GM20431 (cell line): ENCODE measurements around the gene BRD4.

Experiments used
- in situ Hi-C: fragments of 300-500 bp; cut with MseI, MboI; formaldehyde crosslinking; loops from one replicate; pipeline ENCODE4 v1.15.0; 2020; ENCODE audit warnings: low sequenced_read_pairs; ENCODE audit not compliant: unreplicated experiment

Gene BRD4

DNA sequence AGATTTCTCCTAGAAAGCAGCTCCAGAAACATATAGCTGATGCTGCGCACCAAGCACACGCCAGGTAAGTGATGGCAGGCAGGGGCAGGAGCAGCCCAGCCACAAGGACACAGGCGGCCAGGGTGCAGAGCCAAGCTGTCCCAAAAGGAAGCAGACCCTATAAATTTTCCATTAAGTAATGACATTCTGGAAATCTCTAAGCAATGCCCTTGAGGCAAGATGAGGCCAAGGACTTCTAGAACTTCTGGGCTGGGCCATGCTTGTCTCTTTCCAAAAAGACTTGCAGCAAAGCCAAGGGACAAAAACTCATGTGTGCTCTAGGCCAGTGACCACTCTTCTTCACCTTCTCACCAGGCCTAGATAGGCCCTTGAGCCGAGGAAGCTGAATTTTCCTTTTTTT lies 57.9 kb downstream of the BRD4 start:
- in situ Hi-C loops: no loop called here

DNA sequence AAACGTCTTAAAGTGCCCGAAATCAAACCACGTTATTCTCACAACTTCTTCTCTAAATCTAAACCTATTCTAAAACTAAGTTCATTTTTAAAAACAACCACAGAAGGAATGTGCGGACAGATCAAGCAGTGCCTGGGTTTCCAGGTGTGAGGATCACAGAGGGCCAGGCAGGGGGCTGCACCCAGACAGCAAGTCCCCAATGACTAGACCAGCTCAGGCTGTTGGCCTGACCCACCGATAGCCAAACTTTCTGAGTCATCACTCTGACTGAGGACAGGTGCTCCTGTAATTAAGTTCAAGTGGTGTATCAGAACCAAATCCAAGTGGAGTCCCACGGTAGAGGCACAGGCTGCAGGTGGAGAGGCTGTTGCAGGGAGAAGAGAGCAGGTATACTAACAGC lies 62.5 kb downstream of the BRD4 start:
- in situ Hi-C loops: no loop called here

DNA sequence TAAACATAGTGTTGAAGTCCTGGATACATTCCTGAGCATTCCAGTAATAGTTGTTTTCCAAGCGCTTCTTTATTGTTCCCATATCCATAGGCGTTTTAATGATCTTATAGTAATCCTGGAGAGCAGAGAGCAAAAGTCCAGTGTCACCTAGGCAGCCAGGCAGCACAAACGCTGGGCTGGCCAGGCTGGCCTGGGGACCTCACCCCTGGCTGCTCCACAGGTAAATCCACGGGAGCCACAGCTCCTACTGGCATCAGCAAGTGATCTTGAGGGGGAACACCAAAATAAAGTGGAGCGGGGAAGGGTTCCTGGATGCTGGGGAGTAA lies 63.4 kb downstream of the BRD4 start:
- in situ Hi-C loops: no loop called here

- in situ Hi-C loops: no loop called here
Observed at GRCh38 chr19:15268192-15268927, 64.0 kb downstream of the BRD4 start.

- in situ Hi-C loops: no loop called here
Observed at GRCh38 chr19:15266683-15267082, 65.7 kb downstream of the BRD4 start.

- in situ Hi-C loops: no loop called here
Observed at GRCh38 chr19:15265850-15266248, 66.5 kb downstream of the BRD4 start.

GRCh38 chr19:15265214-15265849 lies 67.0 kb downstream of the BRD4 start:
- in situ Hi-C loops: no loop called here

DNA sequence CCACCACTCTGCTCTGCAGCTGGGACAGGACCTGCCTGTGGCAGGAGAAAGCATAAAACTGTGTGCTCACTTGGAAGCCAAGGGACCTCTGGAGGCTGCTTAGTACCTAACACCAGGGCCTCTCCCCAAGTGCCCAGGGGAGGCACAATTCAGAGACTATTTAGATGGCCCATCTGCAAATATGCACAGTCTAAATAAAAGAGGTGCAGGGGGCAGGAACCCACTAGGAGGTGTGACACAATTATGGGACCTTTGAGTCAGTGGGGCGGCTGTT lies 67.5 kb downstream of the BRD4 start:
- in situ Hi-C loops: no loop called here

DNA sequence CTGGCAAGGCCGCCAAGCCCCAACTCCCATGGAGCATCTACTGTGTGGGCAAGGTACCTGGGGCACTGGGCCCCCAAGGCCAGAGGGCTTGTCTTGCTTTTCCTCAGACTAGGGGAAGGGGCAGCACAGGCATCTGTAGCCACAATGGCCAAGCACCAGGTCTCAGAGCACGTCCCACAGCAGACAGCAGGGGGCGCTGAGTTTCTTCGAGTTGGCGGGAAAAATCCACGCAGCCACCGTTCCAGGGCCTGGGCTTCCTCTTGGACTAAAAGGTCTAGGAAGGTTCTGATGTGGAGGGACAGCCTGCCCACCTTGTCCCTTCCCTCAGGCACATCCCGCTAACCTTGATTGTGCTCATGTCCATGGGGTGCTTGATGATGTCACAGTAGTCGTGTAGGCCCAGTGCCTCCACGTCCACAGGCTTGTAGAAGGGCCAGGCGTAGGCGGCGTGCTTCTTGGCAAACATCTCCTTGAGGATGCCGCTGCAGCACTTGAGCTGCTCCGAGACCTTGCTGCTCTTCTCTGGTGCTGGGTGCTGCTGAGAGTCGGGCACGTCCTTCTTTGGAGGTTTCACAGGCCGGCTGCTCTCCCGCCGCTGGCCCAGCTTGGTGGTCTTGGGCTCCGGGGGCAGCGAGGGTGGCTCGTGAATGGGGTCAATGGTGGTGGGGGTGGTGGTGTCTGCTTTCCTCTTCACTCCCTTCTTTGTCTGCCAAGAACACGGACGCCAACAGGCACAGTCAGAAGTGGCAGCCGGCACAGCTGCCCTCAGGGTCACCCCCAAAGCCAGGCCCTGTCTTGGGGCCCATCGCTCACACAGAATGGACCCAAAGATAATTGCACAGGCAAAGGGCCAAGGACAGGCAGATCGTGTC lies 68.0 kb downstream of the BRD4 start:
- in situ Hi-C loops: no loop called here

GRCh38 chr19:15263361-15263985 lies 68.9 kb downstream of the BRD4 start:
- in situ Hi-C loops: no loop called here

- in situ Hi-C loops: no loop called here
Observed at GRCh38 chr19:15262011-15262410, 70.3 kb downstream of the BRD4 start.

- in situ Hi-C loops: no loop called here
Observed at GRCh38 chr19:15260939-15261338, 71.4 kb downstream of the BRD4 start.

GRCh38 chr19:15259907-15260306 lies 72.4 kb downstream of the BRD4 start:
- in situ Hi-C loops: no loop called here

DNA sequence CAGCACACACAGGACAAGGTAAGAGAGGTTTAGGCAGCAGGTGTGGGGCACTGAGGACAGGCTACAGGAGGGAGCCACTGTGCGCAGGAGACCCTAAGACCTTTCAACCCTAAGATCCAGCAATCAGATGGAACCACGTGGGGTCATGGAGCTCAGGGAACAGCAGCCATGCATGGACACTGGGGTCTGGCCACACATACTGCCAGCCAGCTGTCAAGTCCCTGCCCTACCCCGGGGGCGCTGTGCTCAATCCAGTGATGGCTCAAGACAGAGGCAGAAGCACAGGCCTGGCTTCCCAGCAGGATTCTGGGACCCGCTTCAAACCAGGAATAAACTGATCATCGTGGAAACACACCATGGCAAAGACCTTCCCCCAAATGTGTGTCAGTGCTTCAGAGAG lies 74.6 kb downstream of the BRD4 start:
- in situ Hi-C loops: no loop called here

DNA sequence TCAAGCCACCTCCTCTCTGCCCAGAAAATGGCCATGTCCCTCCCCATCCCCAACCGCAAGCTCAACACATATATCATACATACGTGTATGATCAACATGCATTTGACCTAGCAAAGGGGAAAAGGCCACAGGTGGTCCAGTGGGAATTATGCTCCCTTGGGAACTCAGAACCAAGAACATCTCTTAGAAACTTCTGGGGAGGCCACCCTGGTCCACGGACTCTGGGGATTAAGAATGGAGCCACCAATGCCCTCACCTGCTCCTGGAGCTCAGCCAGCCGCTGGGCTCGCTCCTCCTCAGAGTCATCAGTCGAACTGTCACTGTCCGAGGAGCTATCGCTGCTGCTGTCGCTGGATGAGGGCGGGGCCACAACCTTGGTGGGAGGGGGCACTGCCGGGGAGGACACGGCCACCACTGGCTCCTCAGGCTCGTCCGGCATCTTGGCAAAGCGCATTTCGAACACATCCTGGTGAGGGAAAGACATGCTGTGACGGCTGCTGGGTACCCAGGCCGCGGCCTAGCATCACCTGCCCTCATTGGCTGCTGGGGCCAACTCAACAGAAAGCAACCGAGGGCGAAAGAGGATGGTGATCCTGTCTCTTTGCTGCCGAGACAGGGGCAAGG lies 75.5 kb downstream of the BRD4 start:
- in situ Hi-C loops: no loop called here

DNA sequence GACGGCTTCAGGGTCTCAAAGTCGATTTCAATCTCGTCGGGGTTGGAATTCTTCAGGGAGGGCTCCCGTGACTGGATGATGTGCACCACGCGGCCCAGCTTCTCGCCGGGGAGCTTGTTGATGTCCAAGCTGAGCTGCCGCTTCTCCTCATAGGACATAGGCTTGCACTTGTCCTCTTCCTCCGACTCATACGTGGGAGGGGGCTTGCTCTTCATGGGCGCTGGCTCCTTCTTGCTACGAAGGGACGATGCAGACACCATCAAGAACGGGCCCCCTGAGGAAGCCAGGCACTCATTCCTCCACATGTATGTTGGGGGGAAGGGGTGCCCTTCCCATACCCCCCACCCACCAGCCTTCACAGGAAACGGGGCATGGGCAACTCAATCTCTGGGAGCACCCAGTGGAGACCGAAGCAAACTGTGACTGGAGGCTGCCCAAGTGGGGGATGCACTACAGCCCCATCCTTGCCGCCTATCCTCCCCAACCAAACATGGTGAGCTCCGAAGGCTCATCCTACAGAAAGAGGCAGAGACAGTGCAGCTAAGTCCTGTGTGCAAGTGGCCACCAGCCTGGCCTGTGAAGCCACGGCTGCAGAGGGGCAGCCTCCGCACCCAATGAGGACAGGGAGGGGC lies 76.9 kb downstream of the BRD4 start:
- in situ Hi-C loops: no loop called here

DNA sequence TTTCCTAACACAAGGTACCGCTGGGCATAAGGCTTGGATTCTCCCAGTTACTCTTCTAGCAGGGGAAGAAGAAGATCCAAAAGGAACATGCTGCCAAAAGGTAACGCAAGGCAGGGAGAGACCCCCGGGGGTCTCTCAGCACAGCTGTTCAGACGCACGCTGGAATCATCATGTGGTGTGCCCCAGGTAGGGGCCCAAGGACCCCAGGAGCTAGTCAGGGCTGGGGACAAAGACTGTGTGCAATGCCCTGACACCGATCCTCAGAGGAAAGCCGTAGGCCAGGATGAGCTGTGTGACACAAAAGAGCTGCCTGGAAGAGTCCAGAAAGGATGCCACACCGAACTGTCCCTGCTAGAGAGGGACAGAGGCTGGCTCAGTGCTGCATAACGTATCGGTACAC lies 77.8 kb downstream of the BRD4 start:
- in situ Hi-C loops: no loop called here

- in situ Hi-C loops: no loop called here
Observed at GRCh38 chr19:15253513-15253912, 78.8 kb downstream of the BRD4 start.

GRCh38 chr19:15253061-15253460 lies 79.3 kb downstream of the BRD4 start:
- in situ Hi-C loops: no loop called here

GRCh38 chr19:15252398-15253018 lies 79.8 kb downstream of the BRD4 start:
- in situ Hi-C loops: no loop called here
